ENCODE results near the gene SBSN. TPM values are rescaled to one million over a fixed set of nuclear protein-coding genes. Genes with fewer than 3 reads are reported as not detected.

SBSN gene
- total and polyA plus RNA-seq, 9 of the 15 experiments (the other 6 are each of a cell fraction or from before 2014, with no cell fraction given): 0.05 TPM; not detected in 8

- BruUV-seq (replicated peaks): no TSS peak
- intact Hi-C loops (cut with micrococcal nuclease): no loop called here
- Histone ChIP-seq H3K4me2 (ENCODE audit: insufficient read depth, low read length) (no peak overlapping the region), H3K27me3 (ENCODE audit: control insufficient read depth in 2 of 2, insufficient read depth in 2 of 2, low read length in 2 of 2) (peaks cover 0 to 4% of the 10 kb centered on the region in 2 experiments; a peak in 2 of 5 replicates), H3K9me1 (ENCODE audit: control insufficient read depth, insufficient read depth, low read length) (peaks cover 7% of the 10 kb centered on the region), H4K20me1 (replicated peaks; ENCODE audit: control insufficient read depth, insufficient read depth, low read length) (no peaks in the 10 kb centered on the region), H3K79me2 (ENCODE audit: control insufficient read depth, insufficient read depth, low read length) (peaks cover 21% of the 10 kb centered on the region), H3K4me3 (no peak overlapping the region), H3K9ac (ENCODE audit: insufficient read depth in 1 of 2, low read depth in 2 of 2, low read length in 2 of 2) (no peak overlapping the region), H3K4me1 (replicated peaks in 1 of 2; ENCODE audit: control insufficient read depth in 2 of 2, insufficient read depth in 2 of 2, low read length in 2 of 2) (peaks cover 6 to 14% of the 10 kb centered on the region in 2 experiments; a peak in 4 of 5 replicates), H2AFZ (ENCODE audit: low read depth, low read length) (no peak overlapping the region), H3K36me3 (ENCODE audit: control insufficient read depth, insufficient read depth, low read length) (peaks cover 27% of the 10 kb centered on the region; the same call in 2 of the 3 replicates), H3K27ac (ENCODE audit: extremely low read depth, low read depth, low read length) (no peak overlapping the region), H3K9me3 (replicated peaks; ENCODE audit: control insufficient read depth, insufficient read depth, low read depth, low read length) (no peaks in the 10 kb centered on the region)
- no peak for DNase-seq (ENCODE audit: extremely low read depth in 1 of 4, low spot score in 3 of 4)
- no peak for ATAC-seq
- FAIRE-seq: no peak
- TF ChIP-seq TAF9B (IDR thresholded peaks at IDR 0.05; ENCODE audit: partially characterized antibody) (no peak), PHF21A (IDR thresholded peaks at IDR 0.05; ENCODE audit: borderline replicate concordance, low read depth) (no peak), RBM14 (IDR thresholded peaks at IDR 0.05; ENCODE audit: borderline replicate concordance, insufficient read depth, low read depth, low read length) (no peak), CHD1 (IDR thresholded peaks at IDR 0.05; ENCODE audit: low read length) (no peak), ZNF263 (CRISPR knock-in tag; IDR thresholded peaks at IDR 0.05; ENCODE audit: borderline replicate concordance) (no peak), NR4A1 (CRISPR knock-in tag; IDR thresholded peaks at IDR 0.05) (no peak), NR4A1 (tag; IDR thresholded peaks at IDR 0.05) (no peak), CXXC5 (CRISPR knock-in tag; IDR thresholded peaks at IDR 0.05) (no peak), GABPB2 (CRISPR knock-in tag; conservative IDR thresholded peaks at IDR 0.05) (no peak), SP2 (IDR thresholded peaks at IDR 0.05; ENCODE audit: extremely low read depth, low read depth, low read length, poor library complexity, severe bottlenecking) (no peak), CTCFL (IDR thresholded peaks at IDR 0.05; ENCODE audit: borderline replicate concordance, insufficient read depth, low read depth, low read length, poor library complexity, severe bottlenecking) (no peak), LARP7 (IDR thresholded peaks at IDR 0.05) (no peak), JUNB (CRISPR knock-in tag; conservative IDR thresholded peaks at IDR 0.05) (no peak), RBM39 (optimal IDR thresholded peaks at IDR 0.05; ENCODE audit: low read depth, low read length) (no peak), ID3 (CRISPR knock-in tag; IDR thresholded peaks at IDR 0.05) (no peak), ID3 (tag; IDR thresholded peaks at IDR 0.05) (no peak), NELFE (IDR thresholded peaks at IDR 0.05; ENCODE audit: insufficient read depth, insufficient read length) (no peak), ZNF76 (CRISPR knock-in tag; IDR thresholded peaks at IDR 0.05; ENCODE audit: borderline replicate concordance) (no peak)
- TF ChIP-seq, protein P1, sequence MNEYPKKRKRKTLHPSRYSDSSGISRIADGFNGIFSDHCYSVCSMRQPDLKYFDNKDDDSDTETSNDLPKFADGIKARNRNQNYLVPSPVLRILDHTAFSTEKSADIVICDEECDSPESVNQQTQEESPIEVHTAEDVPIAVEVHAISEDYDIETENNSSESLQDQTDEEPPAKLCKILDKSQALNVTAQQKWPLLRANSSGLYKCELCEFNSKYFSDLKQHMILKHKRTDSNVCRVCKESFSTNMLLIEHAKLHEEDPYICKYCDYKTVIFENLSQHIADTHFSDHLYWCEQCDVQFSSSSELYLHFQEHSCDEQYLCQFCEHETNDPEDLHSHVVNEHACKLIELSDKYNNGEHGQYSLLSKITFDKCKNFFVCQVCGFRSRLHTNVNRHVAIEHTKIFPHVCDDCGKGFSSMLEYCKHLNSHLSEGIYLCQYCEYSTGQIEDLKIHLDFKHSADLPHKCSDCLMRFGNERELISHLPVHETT (CRISPR knock-in tag; conservative IDR thresholded peaks at IDR 0.05 in 1 of 2, IDR thresholded peaks at IDR 0.05 in 1 of 2): no peak
- ChIA-PET POLR2A (interaction anchor here (0.6 kb wide), 1 partner anchor 211 kb away, joined by 3 read pairs; no protein-coding TSS in a partner anchor), CTCF (ENCODE audit: low intra/inter-chr PET ratio) (no interaction called here)
- WGBS (ENCODE audit: insufficient coverage, low coverage, missing lambda C conversion rate): 69% methylated on average over 6 of the region's 7 CpGs
- in situ Hi-C loops (cut with MboI): no loop called here
These were observed 12.3 kb upstream of the SBSN start for GRCh38 chr19:35540356-35540927.

Data from K562 (cell line).